H9 (cell line): ENCODE data around the gene TESK2. TPM values are rescaled to one million over a fixed set of nuclear protein-coding genes. Genes with fewer than 3 reads are reported as not detected.

Experiments
- DNase-seq: peaks from one replicate; pipeline ENCODE4 v3.0.0-alpha.2; 2017
- H2AFZ ChIP-seq: one replicate; pipeline ENCODE4 v1.6.1; 2013; ENCODE audit warnings: mild to moderate bottlenecking, low read length, control low read depth, moderate library complexity
- H2AK5ac ChIP-seq: 2 replicates; pipeline ENCODE4 v1.6.1; 2013; ENCODE audit warnings: low read length, control low read depth, mixed read lengths; ENCODE audit not compliant: insufficient read length
- H2BK120ac ChIP-seq: one replicate; pipeline ENCODE4 v1.6.1; 2013; ENCODE audit warnings: low read depth, mild to moderate bottlenecking, low read length, control low read depth, inconsistent platforms; ENCODE audit not compliant: poor library complexity, severe bottlenecking
- H2BK12ac ChIP-seq: 2 replicates; pipeline ENCODE4 v1.6.1; 2013; ENCODE audit warnings: low read length, control low read depth, mixed read lengths, low read depth; ENCODE audit not compliant: insufficient read length
- H2BK15ac ChIP-seq: 2 replicates; pipeline ENCODE4 v1.6.1; 2013; ENCODE audit warnings: low read depth, low read length, control low read depth
- H2BK20ac ChIP-seq: one replicate; pipeline ENCODE4 v1.6.1; 2013; ENCODE audit warnings: low read depth, mild to moderate bottlenecking, low read length, control low read depth, inconsistent platforms; ENCODE audit not compliant: poor library complexity, severe bottlenecking
- H2BK5ac ChIP-seq: 2 replicates; pipeline ENCODE4 v1.6.1; 2013; ENCODE audit warnings: low read length, control low read depth, mixed read lengths; ENCODE audit not compliant: insufficient read length
- H3K14ac ChIP-seq: 2 replicates; pipeline ENCODE4 v1.6.1; 2013; ENCODE audit warnings: low read length, control low read depth; ENCODE audit not compliant: insufficient read depth
- H3K18ac ChIP-seq: 2 replicates; pipeline ENCODE4 v1.6.1; 2013; ENCODE audit warnings: low read depth, mild to moderate bottlenecking, mixed read lengths, low read length, control low read depth; ENCODE audit not compliant: insufficient read length
- H3K23ac ChIP-seq: 2 replicates; pipeline ENCODE4 v1.6.1; 2013; ENCODE audit warnings: low read length, control low read depth, mixed read lengths, low read depth; ENCODE audit not compliant: insufficient read length
- H3K23me2 ChIP-seq: 2 replicates; pipeline ENCODE4 v1.6.1; 2013; ENCODE audit warnings: low read depth, mild to moderate bottlenecking, mixed read lengths, low read length, control low read depth; ENCODE audit not compliant: insufficient read length, poor library complexity, severe bottlenecking
- H3K27ac ChIP-seq: 2 replicates; pipeline ENCODE4 v1.5.1; 2013; ENCODE audit warnings: low read length, control low read depth, mixed read lengths, low read depth; ENCODE audit not compliant: insufficient read length
- H3K27me3 ChIP-seq: 2 replicates; pipeline ENCODE4 v1.6.1; 2013; ENCODE audit warnings: low read length, control low read depth, inconsistent platforms; ENCODE audit not compliant: insufficient read depth
- H3K4ac ChIP-seq: 2 replicates; pipeline ENCODE4 v1.6.1; 2013; ENCODE audit warnings: low read depth, mild to moderate bottlenecking, control low read depth, inconsistent platforms, low read length, moderate library complexity
- H3K4me1 ChIP-seq: 2 replicates; pipeline ENCODE4 v1.6.1; 2013; ENCODE audit warnings: low read length, control low read depth, inconsistent platforms; ENCODE audit not compliant: insufficient read depth
- H3K4me2 ChIP-seq: 2 replicates; pipeline ENCODE4 v1.6.1; 2013; ENCODE audit warnings: low read length, control low read depth, mixed read lengths; ENCODE audit not compliant: insufficient read length, insufficient read depth
- H3K56ac ChIP-seq: 2 replicates; pipeline ENCODE4 v1.6.1; 2013; ENCODE audit warnings: low read depth, mild to moderate bottlenecking, mixed read lengths, low read length, control low read depth; ENCODE audit not compliant: insufficient read length
- H3K79me1 ChIP-seq: 2 replicates; pipeline ENCODE4 v1.6.1; 2013; ENCODE audit warnings: low read depth, mild to moderate bottlenecking, moderate library complexity, low read length, control low read depth, inconsistent platforms; ENCODE audit not compliant: insufficient read depth, poor library complexity, severe bottlenecking
- H3K79me2 ChIP-seq: 2 replicates; pipeline ENCODE4 v1.6.1; 2013; ENCODE audit warnings: low read length, control low read depth, inconsistent platforms; ENCODE audit not compliant: insufficient read depth
- H3K9ac ChIP-seq: 2 replicates; pipeline ENCODE4 v1.6.1; 2013; ENCODE audit warnings: low read length, control low read depth, mixed read lengths; ENCODE audit not compliant: insufficient read length; ENCODE audit errors: extremely low read depth
- H3K9me3 ChIP-seq: one replicate; pipeline ENCODE4 v1.6.1; 2013; ENCODE audit warnings: low read depth, low read length, inconsistent platforms; ENCODE audit not compliant: control insufficient read depth
- H3T11ph ChIP-seq: one replicate; pipeline ENCODE4 v1.6.1; 2013; ENCODE audit warnings: mild to moderate bottlenecking, low read length, control low read depth, inconsistent platforms
- H4K20me1 ChIP-seq: one replicate; pipeline ENCODE4 v1.6.1; 2013; ENCODE audit not compliant: control insufficient read depth, insufficient read length, insufficient read depth
- H4K5ac ChIP-seq: 2 replicates; pipeline ENCODE4 v1.6.1; 2013; ENCODE audit warnings: low read depth, mild to moderate bottlenecking, mixed read lengths, low read length, control low read depth; ENCODE audit not compliant: insufficient read length
- H4K8ac ChIP-seq: replicated peaks from 2 replicates; pipeline ENCODE4 v1.6.1; 2013; ENCODE audit warnings: low read length, control low read depth, mixed read lengths, low read depth; ENCODE audit not compliant: insufficient read length
- H4K91ac ChIP-seq: 2 replicates; pipeline ENCODE4 v1.6.1; 2013; ENCODE audit warnings: low read depth, mild to moderate bottlenecking, moderate library complexity, mixed read lengths, low read length, control low read depth; ENCODE audit not compliant: insufficient read length
- H3K27ac Mint-ChIP-seq, 3 experiments: 2 replicates in 2 of 3; 3 replicates in 1 of 3; pipeline ENCODE4 v1.8.0; 2020 to 2021; ENCODE audit warnings: mixed read lengths in 3 of 3, mild to moderate bottlenecking in 1 of 3, moderate library complexity in 1 of 3
- H3K27me3 Mint-ChIP-seq: 2 replicates; pipeline ENCODE4 v1.8.0; 2021; ENCODE audit warnings: low read depth, mild to moderate bottlenecking, moderate library complexity, mixed read lengths
- H3K36me3 Mint-ChIP-seq, 3 experiments: 2 replicates in 2 of 3; 3 replicates in 1 of 3; pipeline ENCODE4 v1.8.0; 2020 to 2021; ENCODE audit warnings: low read depth in 3 of 3, mixed read lengths in 3 of 3; ENCODE audit not compliant: insufficient read depth in 1 of 3
- H3K4me1 Mint-ChIP-seq, 2 experiments: 2 replicates each; pipeline ENCODE4 v1.8.0; 2020; ENCODE audit warnings: mixed read lengths in 2 of 2
- H3K4me3 Mint-ChIP-seq, 2 experiments: 2 replicates in 1 of 2; 3 replicates in 1 of 2; pipeline ENCODE4 v1.8.0; 2020 to 2021; ENCODE audit warnings: mild to moderate bottlenecking in 2 of 2, mixed read lengths in 2 of 2, moderate library complexity in 1 of 2
- H3K9me3 Mint-ChIP-seq, 2 experiments: 2 replicates in 1 of 2; 3 replicates in 1 of 2; pipeline ENCODE4 v1.8.0; 2020; ENCODE audit warnings: mild to moderate bottlenecking in 2 of 2, mixed read lengths in 2 of 2, moderate library complexity in 1 of 2
- WGBS: extraction: QIAGEN DNeasy Blood & Tissue Kit; methylation state at CpG from one replicate; pipeline ENCODE4 v1.1.7; 2013; ENCODE audit warnings: missing lambda C conversion rate, low lambda C conversion rate, mixed read lengths; ENCODE audit not compliant: insufficient read length; ENCODE audit errors: extremely low coverage; 5-methylcytosine and 5-hydroxymethylcytosine counted together
- total RNA-seq: library from RNA; stranded (reverse); gene quantifications from 2 replicates; pipeline ENCODE4 v1.2.1, GENCODE V29; 2021
- TF ChIP-seq, protein P1 (sequence below): fragments of 200-600 bp; sonication (generic); conservative IDR thresholded peaks from 3 replicates; pipeline ENCODE4 v1.8.0; 2021; ENCODE audit warnings: antibody characterized with exemption, mild to moderate bottlenecking

TESK2 gene
- total RNA-seq, 1 experiment from 2014 or later = 7.2 TPM

DNA sequence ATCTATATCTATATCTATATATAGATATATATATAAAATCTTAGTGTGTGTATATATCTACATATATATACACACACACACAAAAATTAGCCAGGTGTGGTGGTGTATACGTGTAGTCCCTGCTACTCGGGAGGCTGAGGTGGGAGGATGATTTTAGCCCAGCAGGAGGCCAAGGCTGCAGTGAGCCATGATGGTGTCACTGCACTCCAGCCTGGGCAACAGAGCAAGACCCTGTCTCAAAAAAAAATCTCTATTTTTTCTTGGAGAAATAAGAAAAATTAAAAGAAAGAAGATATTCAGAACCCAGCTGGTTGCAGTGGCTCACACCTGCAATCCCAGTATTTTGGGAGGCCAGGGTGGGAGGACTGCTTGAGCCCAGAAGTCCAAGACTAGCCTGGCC lies 85.3 kb downstream of the TESK2 start:
- no CpG with 5 or more reads among the region's 2 CpGs for WGBS

More for the DNA sequence above, 85.3 kb downstream of the TESK2 start:
- Histone ChIP-seq H2AK5ac (no peak overlapping the region), H3K9me3 (no peaks in the 10 kb centered on the region), H4K20me1 (no peaks in the 10 kb centered on the region), H3K23me2 (no peaks in the 10 kb centered on the region), H4K91ac (no peak overlapping the region), H3K14ac (no peak overlapping the region), H3T11ph (no peak overlapping the region), H3K4me1 (no peaks in the 10 kb centered on the region), H2BK20ac (no peak overlapping the region), H4K5ac (no peak overlapping the region), H3K18ac (no peak overlapping the region), H2BK15ac (no peak overlapping the region), H2BK120ac (no peak overlapping the region), H2AFZ (no peak overlapping the region), H2BK5ac (no peak overlapping the region), H3K9ac (no peak overlapping the region), H3K4me2 (no peak overlapping the region), H3K27me3 (no peaks in the 10 kb centered on the region), H3K56ac (no peak overlapping the region), H3K79me2 (no peaks in the 10 kb centered on the region), H3K27ac (no peak overlapping the region), H2BK12ac (no peak overlapping the region), H3K79me1 (no peaks in the 10 kb centered on the region), H4K8ac (no peak overlapping the region), H3K23ac (no peak overlapping the region), H3K4ac (no peak overlapping the region)
- TF ChIP-seq, protein P1, sequence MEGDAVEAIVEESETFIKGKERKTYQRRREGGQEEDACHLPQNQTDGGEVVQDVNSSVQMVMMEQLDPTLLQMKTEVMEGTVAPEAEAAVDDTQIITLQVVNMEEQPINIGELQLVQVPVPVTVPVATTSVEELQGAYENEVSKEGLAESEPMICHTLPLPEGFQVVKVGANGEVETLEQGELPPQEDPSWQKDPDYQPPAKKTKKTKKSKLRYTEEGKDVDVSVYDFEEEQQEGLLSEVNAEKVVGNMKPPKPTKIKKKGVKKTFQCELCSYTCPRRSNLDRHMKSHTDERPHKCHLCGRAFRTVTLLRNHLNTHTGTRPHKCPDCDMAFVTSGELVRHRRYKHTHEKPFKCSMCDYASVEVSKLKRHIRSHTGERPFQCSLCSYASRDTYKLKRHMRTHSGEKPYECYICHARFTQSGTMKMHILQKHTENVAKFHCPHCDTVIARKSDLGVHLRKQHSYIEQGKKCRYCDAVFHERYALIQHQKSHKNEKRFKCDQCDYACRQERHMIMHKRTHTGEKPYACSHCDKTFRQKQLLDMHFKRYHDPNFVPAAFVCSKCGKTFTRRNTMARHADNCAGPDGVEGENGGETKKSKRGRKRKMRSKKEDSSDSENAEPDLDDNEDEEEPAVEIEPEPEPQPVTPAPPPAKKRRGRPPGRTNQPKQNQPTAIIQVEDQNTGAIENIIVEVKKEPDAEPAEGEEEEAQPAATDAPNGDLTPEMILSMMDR = no peak
- DNase-seq = no peak
- no peaks in the 10 kb centered on the region for H3K27me3 Mint-ChIP-seq
- H3K36me3 Mint-ChIP-seq = no peaks in the 10 kb centered on the region
- H3K4me1 Mint-ChIP-seq = no peaks in the 10 kb centered on the region
- H3K27ac Mint-ChIP-seq = no peak overlapping the region
- no peaks in the 10 kb centered on the region for H3K9me3 Mint-ChIP-seq
- H3K4me3 Mint-ChIP-seq = no peak overlapping the region
